IMR-90 (cell line): ENCODE results near the gene MYBPC3. TPM values are rescaled to one million over a fixed set of nuclear protein-coding genes. Genes with fewer than 3 reads are reported as not detected.

Experiments
- ATAC-seq: fragments of 200-7000 bp; cut with Tn5 transposase; 2 replicates; pipeline ENCODE4 v1.9.1; 2020; ENCODE audit warnings: low read depth, mild to moderate bottlenecking, moderate library complexity
- BruUV-seq: library from RNA; stranded (reverse); fragments of 400-500 nt; replicated peaks from 2 replicates; lab custom pipeline; 2021; lab: Mats Ljungman, UMichigan
- CTCF ChIA-PET: fragments of 300-600 bp; formaldehyde crosslinking; extraction: SDS; loops from one replicate; lab custom pipeline; 2021; ENCODE audit warnings: antibody characterized with exemption; lab: Yijun Ruan, JAX
- POLR2A ChIA-PET: fragments of 300-600 bp; sonication (Branson Sonifier 250); formaldehyde crosslinking; loops from one replicate; lab custom pipeline; 2022; ENCODE audit warnings: antibody characterized with exemption; ENCODE audit not compliant: unreplicated experiment; lab: Charles Lee
- DNase-seq: peaks from one replicate; pipeline ENCODE4 v3.0.0; 2013
- H2AFZ ChIP-seq: replicated peaks from 2 replicates; pipeline ENCODE3; 2013; ENCODE audit warnings: low read length, mild to moderate bottlenecking; ENCODE audit not compliant: poor library complexity
- H2AK5ac ChIP-seq: 2 replicates; pipeline ENCODE4 v1.6.1; 2013; ENCODE audit warnings: low read depth, low read length, inconsistent platforms
- H2AK9ac ChIP-seq: replicated peaks from 2 replicates; pipeline ENCODE3; 2013; ENCODE audit warnings: mild to moderate bottlenecking, low read depth, low read length, moderate library complexity; ENCODE audit not compliant: poor library complexity
- H2BK120ac ChIP-seq: 2 replicates; pipeline ENCODE4 v1.6.1; 2013; ENCODE audit warnings: low read depth, low read length, inconsistent platforms
- H2BK15ac ChIP-seq: 3 replicates; pipeline ENCODE4 v1.6.1; 2013; ENCODE audit warnings: low read depth, low read length, inconsistent platforms
- H2BK20ac ChIP-seq: 2 replicates; pipeline ENCODE4 v1.6.1; 2013; ENCODE audit warnings: low read depth, mild to moderate bottlenecking, inconsistent platforms, low read length, moderate library complexity
- H2BK5ac ChIP-seq: 2 replicates; pipeline ENCODE4 v1.6.1; 2013; ENCODE audit warnings: mild to moderate bottlenecking, low read depth, low read length, inconsistent platforms; ENCODE audit not compliant: poor library complexity, severe bottlenecking
- H3K14ac ChIP-seq: replicated peaks from 2 replicates; pipeline ENCODE4 v1.6.1; 2013; ENCODE audit warnings: low read depth, low read length, inconsistent platforms
- H3K18ac ChIP-seq: 2 replicates; pipeline ENCODE4 v1.6.1; 2013; ENCODE audit warnings: low read depth, low read length, control low read depth
- H3K23ac ChIP-seq: 2 replicates; pipeline ENCODE4 v1.6.1; 2013; ENCODE audit warnings: low read depth, low read length, inconsistent platforms
- H3K27ac ChIP-seq: 2 replicates; pipeline ENCODE4 v1.5.1; 2013; ENCODE audit warnings: mild to moderate bottlenecking, control low read depth, low read length; ENCODE audit not compliant: insufficient read depth
- H3K27me3 ChIP-seq: 2 replicates; pipeline ENCODE4 v1.6.1; 2013; ENCODE audit warnings: low read length; ENCODE audit not compliant: control insufficient read depth, insufficient read depth
- H3K36me3 ChIP-seq: 2 replicates; pipeline ENCODE4 v1.6.1; 2013; ENCODE audit warnings: low read length, mixed read lengths; ENCODE audit not compliant: control insufficient read depth, insufficient read depth
- H3K4ac ChIP-seq: 2 replicates; pipeline ENCODE4 v1.6.1; 2013; ENCODE audit warnings: low read depth, low read length, inconsistent platforms
- H3K4me1 ChIP-seq: 2 replicates; pipeline ENCODE4 v1.6.1; 2013; ENCODE audit warnings: low read length, mixed read lengths; ENCODE audit not compliant: control insufficient read depth, insufficient read depth
- H3K4me2 ChIP-seq: 2 replicates; pipeline ENCODE4 v1.6.1; 2013; ENCODE audit warnings: low read depth, mild to moderate bottlenecking, control low read depth, low read length, moderate library complexity
- H3K4me3 ChIP-seq: 2 replicates; pipeline ENCODE4 v1.5.1; 2013; ENCODE audit warnings: low read depth, mild to moderate bottlenecking, control low read depth, low read length, moderate library complexity; ENCODE audit not compliant: insufficient read depth
- H3K56ac ChIP-seq: 2 replicates; pipeline ENCODE4 v1.6.1; 2013; ENCODE audit warnings: low read length, inconsistent platforms; ENCODE audit not compliant: insufficient read depth; ENCODE audit errors: extremely low read depth
- H3K79me1 ChIP-seq, 2 experiments: 2 replicates each; pipeline ENCODE4 v1.6.1; 2013; ENCODE audit warnings: low read length in 2 of 2, inconsistent platforms in 1 of 2, low read depth in 1 of 2
- H3K9ac ChIP-seq: 2 replicates; pipeline ENCODE4 v1.6.1; 2013; ENCODE audit warnings: low read depth, low read length, control low read depth
- H3K9me1 ChIP-seq: 2 replicates; pipeline ENCODE4 v1.6.1; 2013; ENCODE audit warnings: low read length, inconsistent platforms; ENCODE audit not compliant: insufficient read depth
- H3K9me3 ChIP-seq: 2 replicates; pipeline ENCODE4 v1.6.1; 2013; ENCODE audit warnings: low read length; ENCODE audit not compliant: control insufficient read depth, insufficient read depth
- H4K20me1 ChIP-seq: 2 replicates; pipeline ENCODE4 v1.6.1; 2013; ENCODE audit warnings: low read length, inconsistent platforms; ENCODE audit not compliant: insufficient read depth
- H4K5ac ChIP-seq: 2 replicates; pipeline ENCODE4 v1.6.1; 2013; ENCODE audit warnings: mild to moderate bottlenecking, low read depth, low read length, control low read depth
- H4K8ac ChIP-seq, 2 experiments: 2 replicates each; pipeline ENCODE4 v1.6.1; 2013; ENCODE audit warnings: low read depth in 2 of 2, low read length in 2 of 2, control low read depth in 1 of 2, inconsistent platforms in 1 of 2
- H4K91ac ChIP-seq: 2 replicates; pipeline ENCODE4 v1.6.1; 2013; ENCODE audit warnings: low read depth, low read length, inconsistent platforms; ENCODE audit not compliant: insufficient read depth
- BHLHE40 ChIP-seq: fragments of 150-350 bp; IDR thresholded peaks from 2 replicates; pipeline ENCODE4 v1.6.1; 2016; ENCODE audit warnings: mild to moderate bottlenecking, low read depth, low read length
- CEBPB ChIP-seq: IDR thresholded peaks from 2 replicates; pipeline ENCODE4 v1.6.1; 2012; ENCODE audit warnings: low read depth, low read length, improper control_type of control experiment
- FOS ChIP-seq: fragments of 150-350 bp; IDR thresholded peaks from 2 replicates; pipeline ENCODE4 v1.6.1; 2016; ENCODE audit warnings: low read depth, low read length
- MXI1 ChIP-seq: IDR thresholded peaks from 2 replicates; pipeline ENCODE4 v1.6.1; 2012; ENCODE audit warnings: low read depth, mild to moderate bottlenecking, low read length, moderate library complexity, borderline replicate concordance
- RCOR1 ChIP-seq: IDR thresholded peaks from 2 replicates; pipeline ENCODE4 v1.6.1; 2012; ENCODE audit warnings: mild to moderate bottlenecking, low read length, improper control_type of control experiment; ENCODE audit not compliant: insufficient replicate concordance
- RFX5 ChIP-seq: IDR thresholded peaks from 2 replicates; pipeline ENCODE4 v1.8.0; 2012; ENCODE audit warnings: low read depth, mild to moderate bottlenecking, low read length, moderate library complexity
- SMC3 ChIP-seq: fragments of 150-350 bp; IDR thresholded peaks from 2 replicates; pipeline ENCODE4 v1.6.1; 2016; ENCODE audit warnings: low read depth, mild to moderate bottlenecking, antibody characterized with exemption, low read length, moderate library complexity
- WGBS, 2 experiments: methylation state at CpG; one replicate each; pipeline versions ENCODE4 v1.1.5 to v1.1.7; 2013; ENCODE audit warnings: missing lambda C conversion rate in 2 of 2; ENCODE audit not compliant: insufficient read length in 1 of 2; ENCODE audit errors: extremely low coverage in 2 of 2; 5-methylcytosine and 5-hydroxymethylcytosine counted together
- dilution Hi-C: fragments of 300-500 bp; cut with HindIII; formaldehyde crosslinking; loops from one replicate; pipeline ENCODE4 v1.14.3; 2018; ENCODE audit warnings: low sequenced_read_pairs; ENCODE audit not compliant: unreplicated experiment
- in situ Hi-C: fragments of 300-500 bp; cut with MboI; formaldehyde crosslinking; loops from 3 replicates; pipeline ENCODE4 v1.14.3; 2019; ENCODE audit warnings: low sequenced_read_pairs, inconsistent platforms, mixed read lengths
- intact Hi-C: fragments of 100-400 bp; cut with micrococcal nuclease; formaldehyde crosslinking; loops from 2 replicates; pipeline ENCODE4 v1.10.0; 2022
- polyA plus RNA-seq, 3 experiments: library from polyadenylated mRNA; depleted of rRNA; stranded (reverse); fragments of >200 nt; gene quantifications; 2 replicates each; pipeline ENCODE4 v1.2.3, GENCODE V29; 2012; ENCODE audit warnings: low replicate concordance in 1 of 3
- total RNA-seq: library from RNA; depleted of rRNA; stranded (reverse); fragments of >200 nt; gene quantifications from 2 replicates; pipeline ENCODE4 v1.2.3, GENCODE V29; 2012
- TF ChIP-seq, protein P1 (sequence below): fragments of 150-350 bp; IDR thresholded peaks from 2 replicates; pipeline ENCODE4 v1.6.1; 2016; ENCODE audit warnings: low read depth, mild to moderate bottlenecking, low read length, moderate library complexity, borderline replicate concordance

Gene MYBPC3
- total and polyA plus RNA-seq, 2 of the 4 experiments (the other 2 are of a cell fraction) = not detected

DNA sequence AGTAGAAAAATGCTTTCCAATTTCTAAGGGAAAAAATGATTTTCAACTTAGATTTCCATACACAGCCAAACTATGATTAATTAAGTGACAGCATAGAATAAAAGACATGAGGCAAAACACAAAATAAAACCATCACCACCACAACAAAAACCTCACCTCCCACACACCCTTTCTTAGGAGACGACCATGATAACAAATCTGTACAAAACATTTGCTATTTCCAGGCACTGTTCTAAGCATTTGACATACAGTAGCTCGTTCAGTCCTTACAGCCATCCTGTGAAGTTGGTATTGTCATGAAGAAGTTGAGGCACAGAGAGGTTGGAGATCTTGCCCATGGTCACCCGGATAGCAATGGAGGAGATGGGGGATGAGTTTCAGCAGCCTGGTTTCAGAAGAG is 17.2 kb upstream of the MYBPC3 start:
- Histone ChIP-seq H3K23ac (no peak overlapping the region), H3K9ac (no peak overlapping the region), H3K27me3 (peaks cover 12% of the 10 kb centered on the region), H3K4me3 (no peak overlapping the region), H3K14ac (no peak overlapping the region), H3K9me1 (peaks cover 5% of the 10 kb centered on the region; the same call in 1 of the 2 replicates), H3K79me1 (no peaks in the 10 kb centered on the region), H2AFZ (no peak overlapping the region), H3K36me3 (no peaks in the 10 kb centered on the region), H2BK120ac (no peak overlapping the region), H3K4me1 (peaks cover 5% of the 10 kb centered on the region), H3K4me2 (no peak overlapping the region), H4K91ac (no peak overlapping the region), H3K4ac (no peak overlapping the region), H3K18ac (no peak overlapping the region), H2BK20ac (no peak overlapping the region), H2BK15ac (no peak overlapping the region), H4K8ac (no peak overlapping the region), H2AK5ac (no peak overlapping the region), H2BK5ac (no peak overlapping the region), H4K5ac (no peak overlapping the region), H3K56ac (no peak overlapping the region), H3K9me3 (no peaks in the 10 kb centered on the region), H4K20me1 (no peaks in the 10 kb centered on the region), H2AK9ac (no peak overlapping the region), H3K27ac (no peak overlapping the region)
- ATAC-seq (no peak), DNase-seq (no peak)
- dilution Hi-C loops (no loop called here), intact Hi-C loops (no loop called here), in situ Hi-C loops (loop anchor here (25.0 kb wide), 1 partner anchor 482 kb away; no protein-coding TSS in a partner anchor)
- WGBS, 2 experiments = no CpG with 5 or more reads among the region's 3 CpGs
- ChIA-PET CTCF (no interaction called here), POLR2A (no interaction called here)
- BruUV-seq = no TSS peak
- TF ChIP-seq CEBPB (no peak), MXI1 (no peak), BHLHE40 (no peak), FOS (no peak), SMC3 (no peak), RCOR1 (no peak), RFX5 (no peak)
- TF ChIP-seq, protein P1, sequence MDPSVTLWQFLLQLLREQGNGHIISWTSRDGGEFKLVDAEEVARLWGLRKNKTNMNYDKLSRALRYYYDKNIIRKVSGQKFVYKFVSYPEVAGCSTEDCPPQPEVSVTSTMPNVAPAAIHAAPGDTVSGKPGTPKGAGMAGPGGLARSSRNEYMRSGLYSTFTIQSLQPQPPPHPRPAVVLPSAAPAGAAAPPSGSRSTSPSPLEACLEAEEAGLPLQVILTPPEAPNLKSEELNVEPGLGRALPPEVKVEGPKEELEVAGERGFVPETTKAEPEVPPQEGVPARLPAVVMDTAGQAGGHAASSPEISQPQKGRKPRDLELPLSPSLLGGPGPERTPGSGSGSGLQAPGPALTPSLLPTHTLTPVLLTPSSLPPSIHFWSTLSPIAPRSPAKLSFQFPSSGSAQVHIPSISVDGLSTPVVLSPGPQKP = no peak
